ENCODE results near the gene NT5DC1. TPM values are rescaled to one million over a fixed set of nuclear protein-coding genes. Genes with fewer than 3 reads are reported as not detected.
A peak's percentile ranks its signal among the peaks of the same experiment; 100 is the strongest.

Gene NT5DC1
- total and polyA plus RNA-seq, 10 of the 15 experiments (the other 5 are each of a cell fraction or from before 2014, with no cell fraction given): 40.8 to 140 (median 66.8) TPM

DNA sequence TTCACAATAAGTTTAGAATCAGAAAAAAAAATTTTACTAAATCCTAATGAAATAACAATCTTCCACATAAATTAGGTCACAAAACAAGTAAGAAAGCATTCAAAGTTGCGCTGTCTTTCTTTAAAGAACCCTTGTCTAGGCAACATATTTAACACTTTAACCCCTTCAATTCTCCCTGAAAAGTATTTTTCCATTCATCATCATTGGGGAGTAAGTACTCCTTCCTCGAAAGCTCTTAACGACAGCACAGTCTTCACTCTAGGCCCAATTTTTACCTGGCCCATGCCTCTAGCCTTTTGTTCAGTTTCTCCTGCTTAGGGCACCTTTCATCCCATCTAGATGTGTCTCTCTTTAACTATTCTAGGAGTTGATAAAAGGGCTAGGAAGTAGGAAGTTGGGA, 176.5 kb downstream of the NT5DC1 start (continued):
- TF ChIP-seq ASH2L (IDR thresholded peaks at IDR 0.05; ENCODE audit: borderline replicate concordance, low read depth): no peak

- peaks cover 57% of the 10 kb centered on the region for H3K79me2 ChIP-seq (ENCODE audit: control insufficient read depth, insufficient read depth, low read length)
- no peaks in the 10 kb centered on the region for H3K27me3 ChIP-seq (replicated peaks in 1 of 2; ENCODE audit: control insufficient read depth in 2 of 2, insufficient read depth in 2 of 2, low read length in 1 of 2)
- 0 out of 4 replicates have a peak, but pooled peaks cover 0 to 3% of the 10 kb centered on the region in 2 experiments for H3K36me3 ChIP-seq (ENCODE audit: control insufficient read depth in 2 of 2, insufficient read depth in 2 of 2, low read length in 1 of 2)
- H2AFZ ChIP-seq (ENCODE audit: control insufficient read depth, low read depth, low read length): no peak overlapping the region
- peak overlapping the region; percentile 86 for H3K4me3 ChIP-seq
- intact Hi-C loops (cut with micrococcal nuclease; ENCODE audit: unreplicated experiment): loop anchor here (5.0 kb wide), 2 partner anchors 294 to 389 kb away; partner anchors contain the start of genes RWDD1 and ZUP1
- H3K9ac ChIP-seq (ENCODE audit: control insufficient read depth, insufficient read depth, low read length): peak overlapping the region; percentile 87
- in situ Hi-C loops (cut with MboI): loop anchor here (5.0 kb wide), 1 partner anchor 254 kb away; no protein-coding TSS in a partner anchor
- no peaks in the 10 kb centered on the region for H3K9me3 ChIP-seq (replicated peaks; ENCODE audit: control insufficient read depth, insufficient read depth, low read length)
- ChIA-PET SMC1A (ENCODE audit: uncharacterized antibody, unreplicated experiment) (interaction anchor here (0.8 to 3.9 kb wide), 7 partner anchors 8 to 263 kb away, joined by 3 to 23 read pairs (median 3); no protein-coding TSS in a partner anchor), POLR2A (interaction anchor here (1.1 to 2.3 kb wide), 4 partner anchors 9 to 402 kb away, joined by 3 to 7 read pairs (median 4); partner anchors contain the start of gene KPNA5), RAD21 (ENCODE audit: unreplicated experiment) (interaction anchor here (1.2 to 2.3 kb wide), 2 partner anchors 10 to 177 kb away, joined by 3 to 10 read pairs; no protein-coding TSS in a partner anchor), CTCF (interaction anchor here (1.0 to 5.4 kb wide), 6 partner anchors 10 to 285 kb away, joined by 3 to 76 read pairs (median 3); no protein-coding TSS in a partner anchor)
- H3K4me2 ChIP-seq (ENCODE audit: control insufficient read depth, insufficient read depth): peak overlapping the region; percentile 75
- H3K27ac ChIP-seq (ENCODE audit: control insufficient read depth, insufficient read depth): peak overlapping the region; percentile 96
- ATAC-seq (no peak), FAIRE-seq (no peak), DNase-seq (ENCODE audit: low read depth, low spot score) (no peak)
- no TSS peak for BruUV-seq (replicated peaks)
- peaks cover 7% of the 10 kb centered on the region; the same call in 1 of the 2 replicates for H4K20me1 ChIP-seq (ENCODE audit: control insufficient read depth, insufficient read depth)
- no peaks in the 10 kb centered on the region for H3K4me1 ChIP-seq (ENCODE audit: control insufficient read depth, insufficient read depth, low read length)
- TF ChIP-seq ETV6 (conservative IDR thresholded peaks at IDR 0.05 in 1 of 2, IDR thresholded peaks at IDR 0.05 in 1 of 2; ENCODE audit: borderline replicate concordance in 1 of 2, low read depth in 1 of 2) (no peak), POLR2AphosphoS2 (IDR thresholded peaks at IDR 0.05; ENCODE audit: low read depth, low read length) (no peak), SMAD5 (IDR thresholded peaks at IDR 0.05; ENCODE audit: low read depth) (no peak), DPF2 (IDR thresholded peaks at IDR 0.05) (no peak), CHD1 (IDR thresholded peaks at IDR 0.05; ENCODE audit: low read depth, low read length) (no peak), SMC3 (IDR thresholded peaks at IDR 0.05; ENCODE audit: borderline replicate concordance, low read length) (0 out of 2 replicates have a peak, but pooled peaks have one; percentile 4), BACH1 (IDR thresholded peaks at IDR 0.05; ENCODE audit: borderline replicate concordance) (no peak)
- TF ChIP-seq, protein P1, sequence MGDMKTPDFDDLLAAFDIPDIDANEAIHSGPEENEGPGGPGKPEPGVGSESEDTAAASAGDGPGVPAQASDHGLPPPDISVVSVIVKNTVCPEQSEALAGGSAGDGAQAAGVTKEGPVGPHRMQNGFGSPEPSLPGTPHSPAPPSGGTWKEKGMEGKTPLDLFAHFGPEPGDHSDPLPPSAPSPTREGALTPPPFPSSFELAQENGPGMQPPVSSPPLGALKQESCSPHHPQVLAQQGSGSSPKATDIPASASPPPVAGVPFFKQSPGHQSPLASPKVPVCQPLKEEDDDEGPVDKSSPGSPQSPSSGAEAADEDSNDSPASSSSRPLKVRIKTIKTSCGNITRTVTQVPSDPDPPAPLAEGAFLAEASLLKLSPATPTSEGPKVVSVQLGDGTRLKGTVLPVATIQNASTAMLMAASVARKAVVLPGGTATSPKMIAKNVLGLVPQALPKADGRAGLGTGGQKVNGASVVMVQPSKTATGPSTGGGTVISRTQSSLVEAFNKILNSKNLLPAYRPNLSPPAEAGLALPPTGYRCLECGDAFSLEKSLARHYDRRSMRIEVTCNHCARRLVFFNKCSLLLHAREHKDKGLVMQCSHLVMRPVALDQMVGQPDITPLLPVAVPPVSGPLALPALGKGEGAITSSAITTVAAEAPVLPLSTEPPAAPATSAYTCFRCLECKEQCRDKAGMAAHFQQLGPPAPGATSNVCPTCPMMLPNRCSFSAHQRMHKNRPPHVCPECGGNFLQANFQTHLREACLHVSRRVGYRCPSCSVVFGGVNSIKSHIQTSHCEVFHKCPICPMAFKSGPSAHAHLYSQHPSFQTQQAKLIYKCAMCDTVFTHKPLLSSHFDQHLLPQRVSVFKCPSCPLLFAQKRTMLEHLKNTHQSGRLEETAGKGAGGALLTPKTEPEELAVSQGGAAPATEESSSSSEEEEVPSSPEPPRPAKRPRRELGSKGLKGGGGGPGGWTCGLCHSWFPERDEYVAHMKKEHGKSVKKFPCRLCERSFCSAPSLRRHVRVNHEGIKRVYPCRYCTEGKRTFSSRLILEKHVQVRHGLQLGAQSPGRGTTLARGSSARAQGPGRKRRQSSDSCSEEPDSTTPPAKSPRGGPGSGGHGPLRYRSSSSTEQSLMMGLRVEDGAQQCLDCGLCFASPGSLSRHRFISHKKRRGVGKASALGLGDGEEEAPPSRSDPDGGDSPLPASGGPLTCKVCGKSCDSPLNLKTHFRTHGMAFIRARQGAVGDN (IDR thresholded peaks at IDR 0.05): no peak
- 85% methylated on average over 11 of the region's 11 CpGs for WGBS (ENCODE audit: insufficient coverage, insufficient replicate concordance, low lambda C conversion rate, missing lambda C conversion rate)
Measured at GRCh38 chr6:116278481-116278829, 177.8 kb downstream of the NT5DC1 start.

Data from GM12878 (cell line).